GM21825 (cell line): ENCODE measurements around the gene BID.

Source experiments
- ATAC-seq: cut with Tn5 transposase; IDR thresholded peaks from one replicate; pipeline ENCODE4 v1.9.1; 2021; ENCODE audit warnings: mild to moderate bottlenecking, moderate library complexity; ENCODE audit not compliant: unreplicated experiment

BID gene

DNA sequence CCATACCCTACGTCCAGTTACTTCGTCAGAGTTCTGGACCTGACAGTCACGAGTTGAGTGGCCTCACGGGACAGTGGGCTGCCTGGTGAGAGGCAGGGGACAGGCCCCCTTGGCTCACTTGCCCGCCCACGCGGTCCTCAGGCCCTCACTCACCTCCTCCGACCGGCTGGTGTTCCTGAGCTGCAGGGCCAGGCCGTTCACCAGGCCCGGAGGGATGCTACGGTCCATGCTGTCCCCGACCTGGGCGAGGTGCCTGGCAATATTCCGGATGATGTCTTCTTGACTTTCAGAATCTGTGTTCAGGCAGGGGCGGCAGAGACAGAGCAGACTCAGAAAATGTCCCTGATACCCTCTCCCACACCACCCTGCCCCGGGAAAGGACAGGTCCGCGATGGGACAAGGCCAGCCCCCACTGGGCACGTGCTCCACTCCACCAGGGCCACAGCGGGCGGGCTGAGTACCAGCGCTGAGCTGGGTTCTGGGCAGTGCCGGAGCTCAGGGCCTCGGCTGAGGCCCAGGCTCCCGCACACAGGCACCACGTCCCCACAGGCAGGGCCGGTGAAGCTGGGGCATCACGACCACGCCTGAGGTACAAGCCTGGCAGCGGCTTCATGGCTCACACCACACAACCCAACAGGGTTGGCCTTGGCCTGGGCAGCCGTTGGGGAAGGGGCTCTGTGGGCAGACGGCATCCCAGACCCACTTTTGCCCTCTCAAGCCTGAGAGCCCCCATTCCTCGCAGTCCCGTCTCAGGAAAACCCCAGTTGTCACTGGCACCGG, 34.9 kb downstream of the BID start:
- ATAC-seq: no peak

DNA sequence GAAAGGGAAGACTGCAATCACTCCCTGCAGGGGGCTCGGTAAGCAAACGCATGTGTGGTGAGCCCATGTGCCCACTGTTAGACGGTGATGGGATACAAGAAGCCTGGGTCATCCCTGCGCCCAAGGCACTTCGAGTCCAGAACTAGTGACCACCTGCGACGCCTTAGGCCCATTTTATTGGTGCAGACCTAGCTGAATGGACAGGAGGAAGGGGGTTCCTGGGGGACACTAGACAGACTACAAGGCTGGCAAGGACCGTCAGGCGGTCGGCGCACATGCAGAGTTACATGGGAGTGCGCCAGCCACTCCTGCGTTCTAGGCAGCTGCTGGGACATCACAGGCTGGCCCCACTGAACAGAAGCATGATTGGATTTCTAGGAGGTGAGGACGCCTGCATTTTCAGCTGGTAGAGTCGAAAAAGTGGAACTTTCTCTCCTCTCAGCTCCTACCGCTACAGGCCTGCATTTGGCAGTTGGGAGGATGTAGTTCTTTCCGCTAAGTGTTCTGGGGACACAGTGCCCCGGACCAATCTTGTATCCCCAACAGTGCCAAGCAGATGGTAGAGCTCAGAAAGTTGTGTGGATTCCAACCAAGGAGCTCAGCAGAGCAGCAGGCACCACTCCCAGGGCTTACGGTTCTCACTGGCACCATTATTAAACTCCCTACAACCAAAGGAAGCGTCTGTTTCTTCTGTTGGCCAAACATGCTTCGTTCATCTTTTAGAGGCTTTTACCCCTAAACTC, 35.7 kb downstream of the BID start:
- no peak for ATAC-seq

DNA sequence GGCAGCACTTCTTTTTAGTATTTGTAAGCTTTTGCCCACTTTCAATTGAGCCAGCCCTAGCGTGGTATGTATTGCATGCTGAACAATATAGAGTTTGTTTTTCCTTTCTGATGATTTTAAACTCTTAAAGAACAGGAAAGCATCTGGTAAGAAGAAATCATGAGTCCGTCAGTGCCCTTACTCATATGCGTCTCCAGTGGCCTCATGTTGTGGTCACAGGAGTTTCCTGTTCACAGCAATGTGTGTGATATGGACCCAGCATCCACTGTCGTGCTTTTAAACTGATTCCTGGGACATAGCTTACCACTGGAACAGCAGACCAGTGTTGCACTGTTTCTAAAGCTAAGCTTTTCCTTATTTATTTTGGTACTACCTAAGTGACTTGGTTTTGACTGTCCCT, 40.1 kb downstream of the BID start:
- no peak for ATAC-seq

DNA sequence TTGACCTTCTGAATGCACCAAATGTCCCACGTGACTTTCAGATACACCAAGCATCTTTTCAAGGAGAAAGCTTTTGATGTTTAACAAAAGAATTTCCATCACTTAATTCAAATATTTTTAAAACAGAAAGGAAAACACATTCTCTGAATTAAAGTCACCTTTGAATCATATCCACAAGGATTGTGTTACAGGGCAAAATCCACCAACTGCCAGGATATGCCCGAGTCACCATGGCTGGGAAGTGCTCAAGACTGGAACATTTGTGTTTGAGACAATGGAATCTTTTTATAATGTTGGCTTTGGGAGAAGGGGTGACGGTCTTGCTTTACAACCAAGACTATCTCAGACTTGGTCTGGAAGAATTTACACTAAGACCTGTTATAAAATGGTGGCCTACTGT, 40.8 kb downstream of the BID start:
- no peak for ATAC-seq

DNA sequence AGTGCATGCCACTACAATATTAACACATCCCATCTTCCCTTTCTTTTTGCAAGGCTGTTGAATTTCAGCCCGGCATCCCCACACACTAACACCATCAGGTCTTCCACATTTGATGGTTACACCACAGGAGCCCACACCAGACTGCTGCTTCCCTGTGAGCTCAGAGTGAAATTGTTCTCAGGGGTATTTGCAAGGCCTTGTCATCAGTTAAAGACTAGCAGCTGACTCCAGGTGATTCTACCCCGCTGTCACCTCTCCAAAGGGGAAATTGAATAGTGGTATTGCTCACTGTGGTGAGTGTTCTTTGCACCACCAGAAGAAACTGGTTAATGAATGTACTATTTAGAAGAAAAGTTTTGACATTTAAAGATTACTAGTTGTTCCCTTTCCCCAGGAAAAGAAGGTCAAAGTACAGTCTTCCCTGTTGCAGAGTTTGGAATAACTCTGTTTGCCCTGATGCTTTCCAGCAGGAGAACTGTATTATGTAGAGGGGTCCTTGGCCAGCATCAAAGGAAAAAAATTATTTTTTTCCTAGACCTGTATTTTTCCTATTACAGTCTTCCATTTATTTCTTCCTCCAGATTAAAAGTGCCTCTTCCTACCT, 41.9 kb downstream of the BID start:
- no peak for ATAC-seq

DNA sequence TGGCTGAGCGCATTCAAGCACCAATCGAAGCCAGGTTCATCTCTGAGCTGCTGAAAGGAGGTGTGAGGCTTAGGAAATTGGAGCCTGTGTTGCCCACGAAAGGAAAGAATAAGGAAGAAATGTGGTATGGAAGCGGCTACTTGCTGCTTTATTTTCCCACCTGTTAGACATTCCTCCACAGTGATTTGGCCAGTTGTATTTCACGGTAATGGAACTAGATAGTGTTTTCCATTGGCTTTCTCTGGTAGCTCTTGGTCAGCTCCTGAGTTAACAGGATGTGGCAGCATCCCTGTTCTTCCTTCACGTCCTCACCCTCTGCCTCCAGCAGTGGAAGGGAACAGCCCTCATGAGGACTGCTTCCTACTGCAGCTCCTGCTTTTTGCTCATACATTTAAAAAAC, 44.7 kb downstream of the BID start:
- ATAC-seq: no peak

DNA sequence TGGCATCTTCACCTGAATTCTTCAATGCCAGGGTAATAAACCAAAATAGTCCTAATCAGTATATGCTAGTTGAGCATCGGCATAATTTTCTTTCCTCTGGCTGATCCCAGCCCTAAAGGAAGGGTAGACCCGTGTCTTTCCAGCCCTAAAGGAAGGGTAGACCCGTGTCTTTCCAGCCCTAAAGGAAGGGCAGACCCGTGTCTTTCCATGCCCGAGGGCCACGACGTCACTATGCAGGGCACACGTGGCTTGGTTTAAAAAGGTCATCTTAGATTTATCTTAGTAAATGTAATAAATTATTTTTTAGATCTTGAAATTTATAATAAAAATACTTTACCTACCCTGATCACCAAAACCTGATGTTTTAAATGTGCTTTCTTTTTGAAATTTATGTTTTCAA, 45.5 kb downstream of the BID start:
- ATAC-seq: no peak

DNA sequence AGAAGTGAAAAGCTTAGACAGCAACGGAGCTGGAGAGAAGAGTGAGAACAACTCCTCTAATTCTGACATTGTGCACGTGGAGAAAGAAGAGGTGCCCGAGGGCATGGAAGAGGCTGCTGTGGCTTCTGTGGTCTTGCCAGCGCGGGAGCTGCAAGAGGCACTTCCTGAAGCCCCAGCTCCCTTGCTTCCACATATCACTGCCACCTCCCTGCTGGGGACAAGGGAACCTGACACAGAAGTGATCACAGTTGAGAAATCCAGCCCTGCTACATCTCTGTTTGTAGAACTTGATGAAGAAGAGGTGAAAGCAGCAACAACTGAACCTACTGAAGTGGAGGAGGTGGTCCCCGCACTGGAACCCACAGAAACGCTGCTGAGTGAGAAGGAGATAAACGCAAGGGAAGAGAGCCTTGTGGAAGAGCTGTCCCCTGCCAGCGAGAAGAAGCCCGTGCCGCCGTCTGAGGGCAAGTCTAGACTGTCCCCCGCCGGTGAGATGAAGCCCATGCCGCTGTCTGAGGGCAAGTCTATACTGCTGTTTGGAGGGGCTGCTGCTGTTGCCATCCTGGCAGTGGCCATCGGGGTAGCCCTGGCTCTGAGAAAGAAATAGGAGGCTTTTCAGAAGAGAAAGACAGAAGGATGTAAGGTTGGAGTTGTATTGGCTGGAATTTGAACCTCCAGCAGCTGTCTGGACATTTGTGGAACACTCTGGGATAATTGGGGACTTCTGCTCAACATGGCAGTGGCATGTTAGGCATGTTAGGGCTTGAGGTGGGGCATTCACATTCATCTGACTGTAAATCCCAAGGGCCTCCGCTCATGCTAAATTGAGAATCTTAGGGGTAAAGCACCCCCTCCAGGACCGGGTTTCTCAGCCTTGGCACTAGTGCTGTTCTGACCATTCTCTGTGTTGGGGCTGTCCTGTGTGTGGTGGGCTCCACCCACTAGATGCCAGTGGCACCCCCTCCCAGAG, 47.1 kb downstream of the BID start:
- ATAC-seq: no peak

DNA sequence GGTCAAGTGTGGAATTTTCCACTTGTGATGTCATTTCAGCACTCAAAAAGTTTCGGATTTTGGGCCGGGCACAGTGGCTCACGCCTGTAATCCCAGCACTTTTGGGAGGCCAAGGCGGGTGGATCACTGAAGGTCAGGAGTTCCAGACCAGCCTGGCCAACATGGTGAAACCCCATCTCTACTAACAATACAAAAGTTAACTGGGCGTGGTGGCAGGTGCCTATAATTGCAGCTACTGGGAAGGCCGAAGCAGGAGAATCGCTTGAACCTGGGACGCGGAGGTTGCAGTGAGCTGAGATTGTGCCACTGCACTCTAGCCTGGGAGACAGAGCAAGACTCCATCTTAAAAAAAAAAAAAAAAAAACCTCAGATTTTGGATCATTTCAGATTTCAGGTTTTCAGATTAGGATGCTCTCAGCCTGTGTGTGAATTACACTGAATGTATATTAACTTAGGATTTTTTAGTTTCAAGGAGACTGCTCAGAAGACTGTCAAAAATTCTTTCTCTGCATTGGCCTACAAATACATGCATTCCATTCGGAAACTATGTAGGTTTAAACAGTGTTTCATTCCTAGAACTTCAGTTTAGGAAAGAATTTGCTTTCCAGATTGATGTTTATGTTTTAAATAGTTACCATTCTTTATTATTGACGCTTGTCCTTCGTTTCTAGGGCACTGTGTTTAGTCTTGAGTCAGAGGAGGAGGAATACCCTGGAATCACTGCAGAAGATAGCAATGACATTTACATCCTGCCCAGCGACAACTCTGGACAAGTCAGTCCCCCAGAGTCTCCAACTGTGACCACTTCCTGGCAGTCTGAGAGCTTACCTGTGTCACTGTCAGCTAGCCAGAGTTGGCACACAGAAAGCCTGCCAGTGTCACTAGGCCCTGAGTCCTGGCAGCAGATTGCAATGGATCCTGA, 48.0 kb downstream of the BID start:
- no peak for ATAC-seq

DNA sequence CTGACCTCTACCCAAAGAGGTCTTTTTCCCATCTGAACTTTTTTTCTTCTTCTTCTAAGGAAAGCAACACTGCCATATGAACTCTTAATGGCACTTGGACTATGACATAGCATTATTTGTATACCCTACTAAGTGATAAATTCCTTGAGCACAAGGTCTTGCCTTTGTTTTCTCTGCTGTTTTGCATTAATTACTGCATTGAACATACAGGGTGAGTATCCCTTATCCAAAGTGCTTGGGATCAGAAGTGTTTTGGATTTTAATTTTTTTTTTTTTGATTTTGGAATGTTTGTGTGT, 48.8 kb downstream of the BID start:
- no peak for ATAC-seq

DNA sequence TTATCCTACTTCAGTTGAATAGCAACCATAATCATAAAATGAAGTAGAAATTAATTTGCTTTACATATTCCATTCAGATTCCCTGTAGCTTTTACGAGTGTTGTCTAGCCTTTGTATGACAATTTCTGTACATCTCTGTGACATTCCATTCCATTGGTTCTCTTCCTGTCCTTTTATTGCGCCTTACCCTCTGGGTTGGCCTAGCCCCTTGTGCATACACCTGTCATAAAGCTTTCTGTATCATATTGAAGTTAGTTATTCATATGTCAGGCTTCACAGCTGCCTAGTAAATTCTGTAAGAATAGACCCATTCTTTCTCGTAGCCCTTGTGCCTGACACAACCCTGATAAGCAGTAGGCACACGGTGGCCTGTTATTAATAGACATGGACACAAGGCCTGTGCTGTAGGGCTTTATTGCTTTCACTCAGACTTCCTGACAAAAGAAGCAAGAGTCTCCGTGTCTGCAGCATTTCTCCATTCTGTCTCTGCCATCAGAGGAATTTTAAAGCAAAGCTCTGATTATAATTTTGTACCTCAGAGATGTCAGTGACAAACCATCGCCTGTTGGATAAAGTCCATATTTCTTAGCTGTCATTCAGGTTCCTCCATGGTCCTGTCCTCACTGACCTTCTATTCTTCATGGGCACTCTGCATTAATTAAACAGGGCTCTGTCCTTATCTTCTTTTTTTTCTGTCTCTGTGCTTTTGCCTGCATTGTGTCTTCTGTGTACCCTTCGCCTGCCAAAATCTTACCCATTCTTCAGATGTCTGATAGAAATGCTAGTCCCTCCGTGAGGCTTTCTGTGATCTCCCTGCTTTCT, 49.4 kb downstream of the BID start:
- no peak for ATAC-seq

DNA sequence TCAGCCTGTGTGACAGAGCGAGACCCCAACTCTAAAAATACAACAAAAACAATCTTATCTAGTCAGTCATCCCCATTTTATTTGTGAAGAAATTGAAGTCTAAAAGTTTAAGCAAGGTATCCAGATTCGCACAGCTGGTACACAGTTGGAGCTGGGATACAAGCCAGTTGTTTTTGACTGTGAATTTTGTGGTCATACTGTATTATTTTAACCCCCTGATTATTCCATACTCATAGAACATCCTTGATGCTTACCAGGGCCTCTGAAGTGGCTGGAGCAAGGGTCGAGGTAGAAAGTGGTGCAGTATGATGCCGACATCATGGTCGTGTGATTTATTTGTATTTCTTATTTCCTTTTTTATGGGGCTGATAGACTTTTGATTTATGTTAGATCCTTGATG, 50.0 kb downstream of the BID start:
- no peak for ATAC-seq

DNA sequence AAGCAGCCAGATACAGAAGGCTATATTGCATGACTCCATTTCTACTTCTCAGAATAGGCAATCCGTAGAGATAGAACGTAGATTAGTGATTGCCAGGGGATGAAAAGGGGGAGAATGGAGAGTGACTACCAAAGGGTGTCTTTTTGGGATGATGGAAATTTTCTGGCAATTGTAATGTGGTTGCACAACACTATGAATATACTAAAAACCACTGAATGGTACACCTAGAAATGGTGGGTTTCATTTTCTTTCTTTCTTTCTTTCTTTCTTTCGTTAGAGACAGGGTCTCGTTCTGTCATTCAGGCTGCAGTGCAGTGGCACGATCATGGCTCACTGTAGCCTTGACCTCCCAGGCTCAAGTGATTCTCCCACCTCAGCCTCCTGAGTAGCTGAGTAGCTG, 54.4 kb downstream of the BID start:
- ATAC-seq: no peak

DNA sequence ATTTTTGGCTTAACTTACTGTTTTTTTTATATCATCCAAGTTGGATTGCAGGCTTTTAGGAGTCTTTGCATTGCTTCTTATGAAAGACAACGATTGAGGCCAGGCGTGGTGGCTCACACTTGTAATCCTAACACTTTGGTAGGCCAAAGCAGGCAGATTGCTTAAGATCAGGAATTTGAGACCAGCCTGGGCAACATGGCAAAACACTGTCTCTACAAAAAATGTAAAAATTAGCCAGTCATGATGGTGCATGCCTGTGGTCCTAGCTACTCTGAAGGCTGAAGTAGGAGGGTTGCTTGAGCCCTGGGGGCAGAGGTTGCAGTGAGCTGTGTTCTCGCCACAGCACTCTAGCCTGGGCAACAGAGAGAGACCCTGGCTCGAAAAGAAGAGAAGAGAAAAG, 56.6 kb downstream of the BID start:
- ATAC-seq: no peak

DNA sequence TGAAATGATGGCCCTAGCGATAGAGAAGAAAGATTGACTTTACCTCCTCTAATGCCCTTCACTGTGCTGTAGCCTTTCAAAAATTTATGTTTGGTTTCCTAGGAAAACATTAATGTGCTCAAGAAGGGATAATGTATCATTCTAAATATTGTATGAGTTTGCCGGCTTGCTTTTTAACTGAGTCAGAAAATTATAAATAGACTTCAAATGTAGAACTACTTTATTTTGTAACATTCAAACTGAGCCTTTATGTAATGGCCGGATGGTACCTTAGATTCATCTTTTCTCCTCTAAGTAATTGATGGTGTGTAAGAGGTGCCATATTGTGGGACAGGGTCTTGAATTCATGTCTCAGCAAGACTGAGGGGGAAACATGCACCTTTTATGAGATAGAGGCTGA, 57.7 kb downstream of the BID start:
- ATAC-seq: no peak

DNA sequence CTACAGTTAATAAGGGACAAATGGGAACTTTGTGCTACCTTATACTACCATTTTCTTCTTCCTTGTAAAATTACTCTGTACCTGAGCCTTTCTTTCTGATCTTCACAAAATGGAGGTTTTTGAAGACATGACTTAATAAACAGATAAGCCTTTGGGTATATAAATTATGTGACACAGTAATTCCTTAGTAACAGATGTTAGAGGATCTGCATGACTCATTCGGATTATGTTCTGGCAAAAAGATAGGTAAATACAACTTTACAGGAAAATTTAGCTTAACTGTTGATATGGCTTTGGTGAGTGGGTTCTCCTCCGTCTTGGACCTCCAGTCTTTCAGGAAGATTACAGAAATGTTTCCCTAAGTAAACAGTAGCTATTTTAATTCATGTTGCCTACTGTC, 61.8 kb downstream of the BID start:
- ATAC-seq: no peak

DNA sequence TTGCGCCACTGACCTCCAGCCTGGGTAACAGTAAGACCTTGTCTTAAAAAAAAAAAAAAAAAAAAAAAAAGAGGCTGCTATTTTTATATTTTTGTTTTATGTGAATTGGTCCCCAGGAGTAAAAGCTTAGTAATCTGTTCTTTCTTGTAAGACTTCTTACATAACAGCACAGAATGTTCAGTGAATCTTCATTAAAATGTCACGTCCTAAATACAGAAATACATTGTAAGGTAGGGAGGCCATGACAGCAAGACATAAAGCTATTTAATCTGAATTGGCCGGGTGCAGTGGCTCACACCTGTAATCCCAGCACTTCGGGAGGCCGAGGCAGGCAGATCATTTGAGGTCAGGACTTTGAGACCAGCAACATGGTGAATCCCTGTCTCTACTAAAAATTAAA, 64.2 kb downstream of the BID start:
- ATAC-seq: no peak

DNA sequence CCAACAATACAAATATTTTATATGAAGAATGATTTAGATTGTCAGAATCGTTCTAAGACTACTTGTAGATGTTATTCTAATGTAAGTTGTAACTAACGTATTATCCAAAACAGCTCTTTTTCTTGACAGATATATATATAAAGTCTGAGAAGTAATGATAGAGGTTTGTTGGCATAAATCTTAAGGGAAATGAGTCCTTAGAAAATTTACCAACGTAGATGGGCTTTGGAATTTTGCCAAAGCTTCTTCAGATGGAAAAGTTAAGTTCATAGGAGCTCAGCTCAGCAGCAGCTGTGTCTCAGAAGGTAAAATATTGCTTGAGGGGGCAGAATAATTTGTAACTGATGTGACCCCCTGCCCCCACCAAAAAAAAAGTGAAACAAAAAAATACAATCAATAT, 66.7 kb downstream of the BID start:
- no peak for ATAC-seq

DNA sequence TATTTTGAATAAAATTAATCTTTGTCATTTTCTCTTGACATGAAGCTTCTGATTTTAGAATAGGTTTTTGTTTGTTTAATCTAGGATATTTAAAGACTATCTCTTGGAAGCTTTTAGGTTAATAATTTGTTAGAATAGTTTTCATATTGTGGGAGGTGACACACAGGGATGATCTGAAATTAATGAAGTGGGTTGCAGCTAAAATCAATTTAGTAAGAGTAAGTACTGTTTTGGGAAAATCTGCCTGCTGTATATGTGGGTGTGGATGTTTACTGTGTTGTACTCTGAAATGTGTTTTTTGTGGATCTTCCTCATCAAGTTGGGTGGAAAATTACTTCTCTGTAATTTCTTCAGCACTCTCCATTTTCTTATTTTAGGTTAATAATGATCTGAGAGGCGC, 67.3 kb downstream of the BID start:
- no peak for ATAC-seq
